ENCODE results near the gene LRRC26. TPM values are rescaled to one million over a fixed set of nuclear protein-coding genes. Genes with fewer than 3 reads are reported as not detected.

The LRRC26 gene
- polyA plus RNA-seq (ENCODE audit: insufficient read length): not detected

GRCh38 chr9:137169896-137170358, at the start of gene LRRC26:
TSS of gene LRRC26 (minus strand) at chr9:137170051. CDS start at chr9:137169943, 108 bp downstream.
- DNase-seq: no peak

GRCh38 chr9:137218754-137219271, 49.0 kb upstream of the LRRC26 start:
- no peak for DNase-seq

GRCh38 chr9:137218212-137218753, 48.4 kb upstream of the LRRC26 start:
- DNase-seq: no peak

GRCh38 chr9:137217276-137218211, 47.7 kb upstream of the LRRC26 start:
- no peak for DNase-seq

- no peak for DNase-seq
Observed at GRCh38 chr9:137216188-137216965, 46.5 kb upstream of the LRRC26 start.

GRCh38 chr9:137215196-137215986, 45.5 kb upstream of the LRRC26 start:
- no peak for DNase-seq

- DNase-seq: no peak
Observed at GRCh38 chr9:137214620-137215019, 44.8 kb upstream of the LRRC26 start.

- no peak for DNase-seq
Observed at GRCh38 chr9:137213160-137214060, 43.6 kb upstream of the LRRC26 start.

GRCh38 chr9:137212520-137212919, 42.7 kb upstream of the LRRC26 start:
- DNase-seq: no peak

- DNase-seq: no peak
Observed at GRCh38 chr9:137211532-137211931, 41.7 kb upstream of the LRRC26 start.

GRCh38 chr9:137206602-137207001, 36.8 kb upstream of the LRRC26 start:
- no peak for DNase-seq

GRCh38 chr9:137205126-137206069, 35.5 kb upstream of the LRRC26 start, which contains the start of the genes NDOR1 and TMEM203:
TSS of gene NDOR1 (plus strand) at chr9:137205700. CDS start at chr9:137205778, 78 bp downstream.
TSS of gene TMEM203 (minus strand) at chr9:137205648. CDS start at chr9:137205414, 234 bp downstream.
- peak; percentile 94 for DNase-seq

- no peak for DNase-seq
Observed at GRCh38 chr9:137204731-137205125, 34.9 kb upstream of the LRRC26 start.

- DNase-seq: no peak
Observed at GRCh38 chr9:137202966-137203365, 33.1 kb upstream of the LRRC26 start.

GRCh38 chr9:137201205-137201868, 31.5 kb upstream of the LRRC26 start:
- no peak for DNase-seq

- peak; percentile 97 for DNase-seq
Observed at GRCh38 chr9:137200311-137201204, 30.7 kb upstream of the LRRC26 start, which contains the start of gene TPRN. TSS of gene TPRN (minus strand) at chr9:137200741. CDS start at chr9:137200711, 30 bp downstream.

GRCh38 chr9:137199411-137200121, 29.7 kb upstream of the LRRC26 start:
- DNase-seq: no peak
